Measurements from ENCODE around the gene ARHGAP15.

GRCh38 chr2:143146366-143146765 is 17.1 kb downstream of the ARHGAP15 start:
- TF ChIP-seq EZH2 (IDR thresholded peaks at IDR 0.05; ENCODE audit: insufficient read depth, poor library complexity, severe bottlenecking) (no peak), EZH2phosphoT487 (IDR thresholded peaks at IDR 0.05; ENCODE audit: insufficient read depth, low read depth) (no peak)
